BLaER1 (cell line): ENCODE measurements around the gene CREG2.
"Not testable (repeated sequence)": the region's sequence is repeated elsewhere in the genome, so short reads cannot be mapped to it uniquely, and the experiment has no call there.

Experiments
- H3K27ac ChIP-seq: shearing (Covaris generic); formaldehyde crosslinking; 2 replicates; pipeline ENCODE4 v1.8.1; 2022
- H3K27me3 ChIP-seq: shearing (Covaris generic); formaldehyde crosslinking; 2 replicates; pipeline ENCODE4 v1.8.1; 2022
- H3K36me3 ChIP-seq: shearing (Covaris generic); formaldehyde crosslinking; 2 replicates; pipeline ENCODE4 v1.8.1; 2022
- H3K4me1 ChIP-seq: shearing (Covaris generic); formaldehyde crosslinking; 2 replicates; pipeline ENCODE4 v1.8.1; 2022
- H3K4me2 ChIP-seq: shearing (Covaris generic); formaldehyde crosslinking; 2 replicates; pipeline ENCODE4 v1.8.1; 2022
- H3K4me3 ChIP-seq: shearing (Covaris generic); formaldehyde crosslinking; 2 replicates; pipeline ENCODE4 v1.8.1; 2022
- H3K9ac ChIP-seq: shearing (Covaris generic); formaldehyde crosslinking; 2 replicates; pipeline ENCODE4 v1.8.1; 2022
- H3K9me3 ChIP-seq: shearing (Covaris generic); formaldehyde crosslinking; 2 replicates; pipeline ENCODE4 v1.8.1; 2022
- H4K20me1 ChIP-seq: shearing (Covaris generic); formaldehyde crosslinking; 2 replicates; pipeline ENCODE4 v1.8.1; 2022
- Cebpa-rat ChIP-seq: shearing (Covaris generic); IDR thresholded peaks from 2 replicates; pipeline ENCODE4 v1.8.1; 2022

The CREG2 gene

GRCh38 chr2:101361522-101361921 is 25.8 kb downstream of the CREG2 start:
- Histone ChIP-seq H3K4me1 (no peaks in the 10 kb centered on the region), H3K27me3 (no peaks in the 10 kb centered on the region), H3K4me2 (no peak overlapping the region), H4K20me1 (no peaks in the 10 kb centered on the region), H3K4me3 (no peak overlapping the region), H3K9ac (no peak overlapping the region), H3K9me3 (no peaks in the 10 kb centered on the region), H3K27ac (no peak overlapping the region), H3K36me3 (no peaks in the 10 kb centered on the region)
- TF ChIP-seq Cebpa-rat = no peak

GRCh38 chr2:101361121-101361520 is 26.2 kb downstream of the CREG2 start:
- Histone ChIP-seq H3K27ac (no peak overlapping the region), H3K36me3 (no peaks in the 10 kb centered on the region), H4K20me1 (no peaks in the 10 kb centered on the region), H3K27me3 (no peaks in the 10 kb centered on the region), H3K4me2 (no peak overlapping the region), H3K9me3 (no peaks in the 10 kb centered on the region), H3K9ac (no peak overlapping the region), H3K4me1 (no peaks in the 10 kb centered on the region), H3K4me3 (no peak overlapping the region)
- TF ChIP-seq Cebpa-rat = no peak

DNA sequence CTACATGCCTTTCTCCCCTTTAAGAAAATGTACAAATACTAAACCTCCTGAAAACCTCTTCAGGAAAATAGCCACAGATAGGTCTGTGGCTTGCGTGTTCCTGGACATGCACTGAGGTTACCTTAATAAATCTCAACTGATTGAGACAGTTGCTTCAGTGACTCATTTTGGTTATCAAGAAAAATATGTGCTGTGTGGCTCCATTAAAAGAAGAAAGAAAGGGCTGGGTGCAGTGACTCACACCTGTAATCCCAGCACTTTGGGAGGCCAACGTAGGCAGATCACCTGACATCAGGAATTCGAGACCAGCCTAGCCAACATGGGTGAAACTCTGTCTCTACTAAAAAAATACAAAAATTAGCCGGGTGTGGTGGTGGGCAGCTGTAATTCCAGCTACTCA is 27.1 kb downstream of the CREG2 start:
- Histone ChIP-seq H3K4me1 (no peaks in the 10 kb centered on the region), H4K20me1 (no peaks in the 10 kb centered on the region), H3K9me3 (no peaks in the 10 kb centered on the region), H3K27ac (no peak overlapping the region), H3K4me3 (no peak overlapping the region), H3K27me3 (no peaks in the 10 kb centered on the region), H3K4me2 (no peak overlapping the region), H3K9ac (no peak overlapping the region), H3K36me3 (no peaks in the 10 kb centered on the region)
- TF ChIP-seq Cebpa-rat = no peak

- no peak overlapping the region for H3K27ac ChIP-seq
Observed at GRCh38 chr2:101359410-101359954, 27.8 kb downstream of the CREG2 start.

DNA sequence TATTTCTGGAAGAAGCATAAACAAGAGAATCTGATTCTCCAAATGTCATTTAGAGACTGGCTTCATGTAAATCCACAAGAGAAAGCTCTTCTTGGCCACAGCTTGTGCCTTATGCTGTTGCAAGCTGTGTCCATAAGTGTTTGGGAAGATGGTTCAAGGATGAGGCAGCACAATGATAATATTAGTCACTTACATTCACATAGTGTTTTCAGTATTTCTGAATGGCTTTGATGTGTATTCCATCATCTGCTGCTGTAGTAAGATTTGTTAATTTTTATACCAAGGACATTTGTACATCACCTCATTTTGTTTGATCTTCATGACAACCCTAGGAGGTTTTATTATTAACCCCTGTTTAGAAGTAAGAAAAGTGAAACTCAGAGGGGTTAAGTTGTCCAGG is 29.9 kb downstream of the CREG2 start:
- Histone ChIP-seq H3K9ac (no peak overlapping the region), H3K27ac (no peak overlapping the region), H4K20me1 (no peaks in the 10 kb centered on the region), H3K9me3 (no peaks in the 10 kb centered on the region), H3K4me3 (no peak overlapping the region), H3K4me2 (no peak overlapping the region), H3K36me3 (no peaks in the 10 kb centered on the region), H3K27me3 (no peaks in the 10 kb centered on the region), H3K4me1 (no peaks in the 10 kb centered on the region)
- TF ChIP-seq Cebpa-rat = no peak

More at GRCh38 chr2:101359410-101359954, 27.8 kb downstream of the CREG2 start:
- Histone ChIP-seq H3K36me3 (no peaks in the 10 kb centered on the region), H3K4me2 (no peak overlapping the region), H3K4me3 (no peak overlapping the region), H3K9me3 (no peaks in the 10 kb centered on the region), H3K4me1 (no peaks in the 10 kb centered on the region), H3K27me3 (no peaks in the 10 kb centered on the region), H4K20me1 (no peaks in the 10 kb centered on the region), H3K9ac (no peak overlapping the region)
- TF ChIP-seq Cebpa-rat = no peak

GRCh38 chr2:101356521-101356920 is 30.8 kb downstream of the CREG2 start:
- no peak overlapping the region for H3K9ac ChIP-seq
- no peak overlapping the region for H3K27ac ChIP-seq
- H3K36me3 ChIP-seq = no peaks in the 10 kb centered on the region
- H3K9me3 ChIP-seq = no peaks in the 10 kb centered on the region
- H3K4me1 ChIP-seq = no peaks in the 10 kb centered on the region
- no peaks in the 10 kb centered on the region for H4K20me1 ChIP-seq
- no peak for TF ChIP-seq Cebpa-rat
- H3K27me3 ChIP-seq = no peaks in the 10 kb centered on the region
- no peak overlapping the region for H3K4me2 ChIP-seq
- no peak overlapping the region for H3K4me3 ChIP-seq

DNA sequence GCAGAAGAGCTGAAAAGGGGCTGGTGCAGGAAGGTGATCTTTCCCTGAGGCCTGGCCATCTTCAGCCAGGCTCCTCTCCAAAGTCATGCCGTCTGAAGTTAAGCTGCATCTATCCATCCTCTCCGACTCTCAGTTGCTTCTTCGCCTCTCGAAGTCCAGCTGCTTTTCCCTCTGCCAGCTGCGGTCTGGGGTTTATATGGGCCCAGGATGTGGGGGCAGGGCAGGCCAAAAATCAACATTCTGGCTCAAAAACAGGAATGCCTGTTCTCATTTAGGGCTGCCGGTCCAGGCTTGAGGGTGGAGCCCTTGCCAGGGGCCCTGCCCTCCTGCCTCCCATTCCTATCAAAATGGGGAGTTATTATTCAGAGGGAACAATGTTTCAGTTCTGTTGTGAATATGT is 31.2 kb downstream of the CREG2 start:
- Histone ChIP-seq H3K4me3 (no peak overlapping the region), H3K4me1 (no peaks in the 10 kb centered on the region), H3K27ac (no peak overlapping the region), H4K20me1 (no peaks in the 10 kb centered on the region), H3K9ac (no peak overlapping the region), H3K36me3 (no peaks in the 10 kb centered on the region), H3K4me2 (no peak overlapping the region), H3K9me3 (no peaks in the 10 kb centered on the region), H3K27me3 (no peaks in the 10 kb centered on the region)
- no peak for TF ChIP-seq Cebpa-rat

DNA sequence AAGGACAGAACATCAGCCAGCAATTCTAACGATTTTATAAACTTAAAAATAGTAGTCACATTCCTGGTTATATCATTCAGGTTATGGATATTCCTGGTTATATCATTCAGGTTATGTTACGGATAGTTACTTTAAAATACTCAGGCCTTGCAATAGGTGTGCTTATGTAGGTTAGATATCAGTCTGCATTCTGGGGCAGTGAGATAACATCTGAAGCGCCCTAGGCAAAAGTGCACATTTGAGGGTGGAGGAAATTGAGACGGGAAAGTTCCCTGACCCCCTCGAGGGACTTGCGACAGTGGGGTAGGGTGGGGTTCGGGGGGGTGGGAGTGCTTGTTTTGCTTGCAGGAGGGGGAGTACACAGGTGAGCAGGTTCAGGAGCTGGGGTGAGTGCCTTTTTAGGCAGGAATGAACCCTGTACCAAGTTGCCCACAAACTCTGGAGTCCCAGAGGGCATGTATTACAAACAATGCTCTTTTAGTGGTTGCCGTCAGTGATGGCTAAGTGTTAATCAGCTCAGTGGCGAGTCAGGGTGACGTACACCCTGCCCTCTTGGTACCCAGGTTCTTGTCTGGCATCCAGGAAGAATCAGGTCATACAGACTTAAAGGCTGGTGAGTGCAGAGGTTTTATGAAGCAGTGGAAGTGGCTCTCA is 31.8 kb downstream of the CREG2 start:
- no peaks in the 10 kb centered on the region for H4K20me1 ChIP-seq
- no peaks in the 10 kb centered on the region for H3K36me3 ChIP-seq
- TF ChIP-seq Cebpa-rat = no peak
- no peak overlapping the region for H3K27ac ChIP-seq
- no peak overlapping the region for H3K4me3 ChIP-seq
- no peak overlapping the region for H3K9ac ChIP-seq
- H3K27me3 ChIP-seq = no peaks in the 10 kb centered on the region
- H3K4me2 ChIP-seq = no peak overlapping the region
- H3K9me3 ChIP-seq = no peaks in the 10 kb centered on the region
- no peaks in the 10 kb centered on the region for H3K4me1 ChIP-seq

DNA sequence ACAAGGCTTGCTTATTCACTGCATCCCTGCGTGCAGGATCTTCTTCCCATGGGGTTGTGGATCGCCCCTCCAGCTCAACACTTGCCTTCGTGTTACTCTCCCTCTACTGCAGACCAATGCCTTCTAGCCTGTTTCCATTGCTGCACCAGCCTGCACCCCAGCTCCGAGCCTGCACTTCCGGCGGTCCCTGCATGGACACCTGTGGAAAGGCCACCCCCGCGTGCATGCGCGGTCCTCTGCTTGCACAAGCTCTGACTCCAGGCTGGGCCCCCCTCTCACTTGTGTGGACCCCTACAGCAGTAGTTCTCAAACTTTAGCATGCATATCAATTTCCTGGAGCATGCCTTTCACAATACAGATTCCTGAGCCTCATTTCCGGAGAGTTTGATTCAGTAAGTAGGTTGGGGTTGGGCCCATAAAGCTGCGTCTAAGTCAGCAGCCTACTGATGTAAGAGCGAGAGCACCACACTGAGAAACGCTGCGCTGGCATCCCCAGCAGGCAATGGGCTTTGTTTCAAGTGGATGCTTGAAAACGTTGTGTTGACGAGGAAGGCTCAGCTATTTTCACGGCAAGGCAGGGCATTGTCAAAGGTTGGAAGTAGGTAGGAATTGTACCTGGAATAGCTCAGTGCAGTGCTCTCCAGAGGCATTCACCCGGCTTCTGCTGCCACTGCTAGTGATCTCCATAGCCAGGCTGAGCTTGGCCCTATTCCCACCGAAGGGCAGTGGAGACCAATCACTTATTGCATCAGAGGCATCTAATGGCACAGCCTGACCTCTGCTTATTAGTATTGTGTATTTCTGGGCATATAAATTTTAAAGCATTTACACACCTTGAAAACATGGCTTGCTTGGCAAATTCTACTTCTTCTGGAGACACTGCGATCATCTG is 32.6 kb downstream of the CREG2 start:
- no peaks in the 10 kb centered on the region for H3K4me1 ChIP-seq
- H4K20me1 ChIP-seq = no peaks in the 10 kb centered on the region
- no peaks in the 10 kb centered on the region for H3K36me3 ChIP-seq
- H3K9ac ChIP-seq = no peak overlapping the region
- no peak overlapping the region for H3K4me3 ChIP-seq
- no peak overlapping the region for H3K27ac ChIP-seq
- H3K9me3 ChIP-seq = no peaks in the 10 kb centered on the region
- TF ChIP-seq Cebpa-rat = no peak
- H3K27me3 ChIP-seq = no peaks in the 10 kb centered on the region
- H3K4me2 ChIP-seq = no peak overlapping the region

- H3K4me2 ChIP-seq, H4K20me1 ChIP-seq, H3K9me3 ChIP-seq, H3K9ac ChIP-seq, H3K27me3 ChIP-seq, H3K4me1 ChIP-seq, H3K36me3 ChIP-seq, H3K4me3 ChIP-seq, H3K27ac ChIP-seq: not testable (repeated sequence)
Observed at GRCh38 chr2:101352631-101353030, 34.7 kb downstream of the CREG2 start.
